IPS-NIHi11 (cell line): ENCODE results near the gene CRIP2.

Experiments used
- DNase-seq: peaks from one replicate; pipeline ENCODE4 v3.0.0; 2012; ENCODE audit warnings: mixed read lengths, low spot score

Gene CRIP2

DNA sequence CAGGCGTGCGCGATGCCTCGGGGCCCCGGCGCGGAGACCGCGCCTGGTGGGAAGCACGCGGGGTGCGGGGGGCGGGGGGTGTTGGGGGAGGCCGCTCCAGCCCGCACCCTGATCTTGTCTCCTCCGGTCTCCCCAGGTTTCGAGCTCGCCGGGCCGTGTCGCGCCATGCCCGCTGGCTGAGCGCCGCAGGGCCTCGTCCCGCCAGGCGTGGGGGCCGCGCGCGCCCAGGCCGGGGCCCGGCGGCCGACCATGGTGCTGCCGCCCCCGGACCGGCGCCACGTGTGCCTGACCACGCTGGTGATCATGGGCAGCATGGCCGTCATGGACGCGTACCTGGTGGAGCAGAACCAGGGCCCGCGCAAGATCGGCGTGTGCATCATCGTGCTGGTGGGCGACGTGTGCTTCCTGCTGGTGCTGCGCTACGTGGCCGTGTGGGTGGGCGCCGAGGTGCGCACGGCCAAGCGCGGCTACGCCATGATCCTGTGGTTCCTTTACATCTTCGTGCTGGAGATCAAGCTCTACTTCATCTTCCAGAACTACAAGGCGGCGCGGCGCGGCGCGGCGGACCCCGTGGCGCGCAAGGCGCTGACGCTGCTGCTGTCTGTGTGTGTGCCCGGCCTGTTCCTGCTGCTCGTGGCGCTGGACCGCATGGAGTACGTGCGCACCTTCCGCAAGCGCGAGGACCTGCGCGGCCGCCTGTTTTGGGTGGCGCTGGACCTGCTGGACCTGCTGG is 54.1 kb downstream of the CRIP2 start:
- no peak for DNase-seq

DNA sequence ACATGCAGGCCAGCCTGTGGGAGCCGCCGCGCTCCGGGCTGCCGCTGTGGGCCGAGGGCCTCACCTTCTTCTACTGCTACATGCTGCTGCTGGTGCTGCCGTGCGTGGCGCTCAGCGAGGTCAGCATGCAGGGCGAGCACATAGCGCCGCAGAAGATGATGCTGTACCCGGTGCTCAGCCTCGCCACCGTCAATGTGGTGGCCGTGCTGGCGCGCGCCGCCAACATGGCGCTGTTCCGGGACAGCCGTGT is 54.6 kb downstream of the CRIP2 start:
- no peak for DNase-seq
